OCI-LY7 (cell line): ENCODE data around the gene PKP1. TPM values are rescaled to one million over a fixed set of nuclear protein-coding genes. Genes with fewer than 3 reads are reported as not detected.

Source experiments
- BruUV-seq: library from RNA; stranded (reverse); fragments of 400-500 nt; replicated peaks from 2 replicates; lab custom pipeline; 2021; lab: Mats Ljungman, UMichigan
- CTCF ChIA-PET: fragments of 300-600 bp; sonication (Branson Sonifier 250); formaldehyde crosslinking; loops from one replicate; lab custom pipeline; 2022; ENCODE audit warnings: antibody characterized with exemption; ENCODE audit not compliant: unreplicated experiment; lab: Charles Lee
- POLR2A ChIA-PET: fragments of 300-600 bp; sonication (Branson Sonifier 250); formaldehyde crosslinking; loops from one replicate; lab custom pipeline; 2022; ENCODE audit warnings: antibody characterized with exemption; lab: Charles Lee
- DNase-seq: peaks from one replicate; pipeline ENCODE4 v3.0.0-alpha.2; 2015; ENCODE audit warnings: low spot score
- H2AFZ ChIP-seq: fragments of 200-600 bp; sonication (generic), shearing (Covaris generic); 2 replicates; pipeline ENCODE4 v1.6.1; 2014; ENCODE audit warnings: mild to moderate bottlenecking, antibody characterized with exemption, low read length, moderate library complexity
- H3K27ac ChIP-seq: fragments of 200-600 bp; sonication (generic); 2 replicates; pipeline ENCODE4 v1.5.1; 2014; ENCODE audit warnings: mixed run types, low read depth, mild to moderate bottlenecking, moderate library complexity, low read length, inconsistent platforms; ENCODE audit not compliant: poor library complexity, severe bottlenecking
- H3K36me3 ChIP-seq: fragments of 200-600 bp; sonication (generic); 2 replicates; pipeline ENCODE4 v1.6.1; 2014; ENCODE audit warnings: mild to moderate bottlenecking, antibody characterized with exemption, low read length, moderate library complexity, mixed read lengths; ENCODE audit not compliant: insufficient read depth
- H3K4me1 ChIP-seq: fragments of 200-600 bp; sonication (generic); 2 replicates; pipeline ENCODE4 v1.5.1; 2014; ENCODE audit warnings: mild to moderate bottlenecking, low read length; ENCODE audit not compliant: insufficient read depth, poor library complexity, severe bottlenecking
- H3K4me2 ChIP-seq: fragments of 200-600 bp; sonication (generic); 2 replicates; pipeline ENCODE4 v1.6.1; 2014; ENCODE audit warnings: mild to moderate bottlenecking, low read length
- H3K4me3 ChIP-seq: fragments of 200-600 bp; sonication (generic); 2 replicates; pipeline ENCODE4 v1.5.1; 2014; ENCODE audit warnings: mild to moderate bottlenecking, low read depth, low read length; ENCODE audit not compliant: poor library complexity, severe bottlenecking
- H3K79me2 ChIP-seq: fragments of 200-600 bp; sonication (generic); 2 replicates; pipeline ENCODE4 v1.6.1; 2016; ENCODE audit warnings: low read depth, mild to moderate bottlenecking, low read length, moderate library complexity, mixed read lengths; ENCODE audit not compliant: insufficient read depth
- H3K9me2 ChIP-seq: fragments of 200-600 bp; sonication (generic); 2 replicates; pipeline ENCODE4 v1.6.1; 2016; ENCODE audit warnings: mild to moderate bottlenecking, low read length, mixed read lengths; ENCODE audit not compliant: insufficient read depth
- H3K9me3 ChIP-seq: fragments of 200-600 bp; sonication (generic); 2 replicates; pipeline ENCODE4 v1.6.1; 2014; ENCODE audit warnings: mild to moderate bottlenecking, mixed run types, low read length, mixed read lengths
- H4K20me1 ChIP-seq: fragments of 200-600 bp; sonication (generic); 2 replicates; pipeline ENCODE4 v1.6.1; 2014; ENCODE audit warnings: mild to moderate bottlenecking, antibody characterized with exemption, low read length, moderate library complexity, mixed read lengths; ENCODE audit not compliant: insufficient read depth
- EZH2phosphoT487 ChIP-seq: fragments of 200-600 bp; sonication (generic); IDR thresholded peaks from 2 replicates; pipeline ENCODE4 v1.6.1; 2018; ENCODE audit warnings: low read depth, borderline replicate concordance, mild to moderate bottlenecking, mixed run types, antibody characterized with exemption, low read length, moderate library complexity, mixed read lengths
- intact Hi-C: fragments of 100-400 bp; cut with micrococcal nuclease; formaldehyde crosslinking; loops from one replicate; pipeline ENCODE4 v1.10.0; 2022; ENCODE audit not compliant: unreplicated experiment
- total RNA-seq, 2 experiments: library from RNA; depleted of rRNA in 1 of 2; stranded (reverse); fragments of >200 nt in 1 of 2; shearing (Covaris generic) in 1 of 2; gene quantifications; 2 replicates each; pipeline ENCODE4 v1.2.3, GENCODE V29; 2014 to 2022
- TF ChIP-seq, protein P1 (sequence below): fragments of 200-600 bp; sonication (generic); conservative IDR thresholded peaks from 2 replicates; pipeline ENCODE4 v1.5.1; 2014; ENCODE audit warnings: mild to moderate bottlenecking, antibody characterized with exemption, low read length, moderate library complexity, mixed read lengths

Gene PKP1
- total RNA-seq, 2 experiments from 2014 or later: not detected

DNA sequence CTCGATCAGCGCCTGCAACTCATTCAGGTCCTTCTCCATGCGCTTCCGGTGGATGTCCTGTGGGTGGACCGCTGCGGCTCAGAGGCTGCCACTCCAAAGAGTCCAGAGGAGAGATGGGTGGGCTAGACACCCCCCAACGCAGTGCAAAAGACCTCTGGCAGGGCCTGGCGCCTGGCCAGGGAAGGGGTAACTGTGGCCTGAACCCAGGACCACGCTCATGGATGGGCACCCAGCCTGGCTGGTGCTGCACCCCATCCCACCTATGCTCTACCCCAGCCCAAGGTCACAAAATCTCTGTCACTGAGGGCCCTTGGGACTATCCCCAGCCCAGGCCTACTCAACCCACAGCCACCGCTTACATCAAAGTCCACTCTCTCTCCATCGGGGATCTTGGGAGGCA, 81.9 kb downstream of the PKP1 start:
- Histone ChIP-seq H4K20me1 (no peaks in the 10 kb centered on the region), H3K36me3 (no peaks in the 10 kb centered on the region), H3K4me1 (no peaks in the 10 kb centered on the region), H3K79me2 (no peaks in the 10 kb centered on the region), H3K4me2 (no peak overlapping the region), H3K9me3 (no peaks in the 10 kb centered on the region), H3K4me3 (no peak overlapping the region), H2AFZ (no peak overlapping the region), H3K27ac (no peak overlapping the region), H3K9me2 (no peaks in the 10 kb centered on the region)
- ChIA-PET CTCF (no interaction called here), POLR2A (interaction anchor here (0.6 kb wide), 1 partner anchor 28 kb away, joined by 6 read pairs; no protein-coding TSS in a partner anchor)
- intact Hi-C loops: no loop called here
- BruUV-seq: no TSS peak
- DNase-seq: no peak
- no peak for TF ChIP-seq EZH2phosphoT487
- TF ChIP-seq, protein P1, sequence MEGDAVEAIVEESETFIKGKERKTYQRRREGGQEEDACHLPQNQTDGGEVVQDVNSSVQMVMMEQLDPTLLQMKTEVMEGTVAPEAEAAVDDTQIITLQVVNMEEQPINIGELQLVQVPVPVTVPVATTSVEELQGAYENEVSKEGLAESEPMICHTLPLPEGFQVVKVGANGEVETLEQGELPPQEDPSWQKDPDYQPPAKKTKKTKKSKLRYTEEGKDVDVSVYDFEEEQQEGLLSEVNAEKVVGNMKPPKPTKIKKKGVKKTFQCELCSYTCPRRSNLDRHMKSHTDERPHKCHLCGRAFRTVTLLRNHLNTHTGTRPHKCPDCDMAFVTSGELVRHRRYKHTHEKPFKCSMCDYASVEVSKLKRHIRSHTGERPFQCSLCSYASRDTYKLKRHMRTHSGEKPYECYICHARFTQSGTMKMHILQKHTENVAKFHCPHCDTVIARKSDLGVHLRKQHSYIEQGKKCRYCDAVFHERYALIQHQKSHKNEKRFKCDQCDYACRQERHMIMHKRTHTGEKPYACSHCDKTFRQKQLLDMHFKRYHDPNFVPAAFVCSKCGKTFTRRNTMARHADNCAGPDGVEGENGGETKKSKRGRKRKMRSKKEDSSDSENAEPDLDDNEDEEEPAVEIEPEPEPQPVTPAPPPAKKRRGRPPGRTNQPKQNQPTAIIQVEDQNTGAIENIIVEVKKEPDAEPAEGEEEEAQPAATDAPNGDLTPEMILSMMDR: no peak

DNA sequence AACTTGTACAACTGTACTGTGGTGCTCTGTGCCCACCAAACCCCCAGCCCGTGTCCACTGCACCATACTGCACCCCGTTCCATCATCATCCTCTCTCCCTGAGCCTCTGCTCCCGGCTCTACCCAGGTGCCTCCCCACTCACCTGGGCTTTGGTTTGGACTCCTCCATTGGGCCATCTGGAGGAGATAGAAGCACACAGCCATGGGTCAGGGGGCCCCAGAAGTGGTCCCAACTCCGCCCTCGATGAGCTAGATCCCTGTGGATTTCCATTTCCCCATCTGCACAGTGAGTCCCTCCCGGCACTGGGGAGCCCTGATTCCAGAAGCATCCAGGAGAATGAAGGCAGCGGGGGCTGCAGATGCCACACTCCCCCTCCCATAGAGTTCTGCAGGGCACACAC, 83.4 kb downstream of the PKP1 start:
- H4K20me1 ChIP-seq: no peaks in the 10 kb centered on the region
- no peaks in the 10 kb centered on the region for H3K9me2 ChIP-seq
- no peaks in the 10 kb centered on the region for H3K79me2 ChIP-seq
- no peaks in the 10 kb centered on the region for H3K4me1 ChIP-seq
- POLR2A ChIA-PET: no interaction called here
- H2AFZ ChIP-seq: no peak overlapping the region
- TF ChIP-seq, protein P1: no peak
- TF ChIP-seq EZH2phosphoT487: no peak
- no peaks in the 10 kb centered on the region for H3K36me3 ChIP-seq
- no peak overlapping the region for H3K27ac ChIP-seq
- CTCF ChIA-PET: no interaction called here
- no TSS peak for BruUV-seq
- no peak for DNase-seq
- intact Hi-C loops: no loop called here
- no peak overlapping the region for H3K4me3 ChIP-seq
- H3K4me2 ChIP-seq: no peak overlapping the region
- no peaks in the 10 kb centered on the region for H3K9me3 ChIP-seq

DNA sequence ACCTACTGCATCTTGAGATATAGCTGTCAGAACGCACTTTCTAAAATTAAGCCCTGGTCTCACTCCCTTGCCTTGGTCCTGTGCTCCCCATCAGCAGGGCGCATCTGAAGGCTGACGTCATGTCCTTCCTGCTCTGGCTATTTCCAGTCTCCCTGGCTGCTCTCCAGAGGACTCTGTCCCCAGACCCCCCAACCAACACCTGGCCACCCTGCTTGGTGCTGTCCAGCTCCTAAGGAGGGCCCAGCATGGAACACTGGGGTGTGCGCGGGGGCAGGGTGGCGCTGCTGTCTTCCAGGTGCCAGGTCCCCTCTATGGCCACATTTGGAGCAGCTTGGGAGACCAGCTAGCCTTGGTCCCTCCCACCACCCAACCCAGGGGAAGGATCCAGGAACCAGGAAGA, 85.9 kb downstream of the PKP1 start:
- H3K9me2 ChIP-seq: no peaks in the 10 kb centered on the region
- no peak for DNase-seq
- no peak overlapping the region for H3K27ac ChIP-seq
- H3K4me2 ChIP-seq: no peak overlapping the region
- intact Hi-C loops: no loop called here
- TF ChIP-seq EZH2phosphoT487: no peak
- TF ChIP-seq, protein P1: no peak
- H3K4me3 ChIP-seq: no peak overlapping the region
- BruUV-seq: no TSS peak
- H3K4me1 ChIP-seq: no peaks in the 10 kb centered on the region
- CTCF ChIA-PET: no interaction called here
- H3K9me3 ChIP-seq: no peaks in the 10 kb centered on the region
- no peaks in the 10 kb centered on the region for H3K79me2 ChIP-seq
- no peaks in the 10 kb centered on the region for H3K36me3 ChIP-seq
- POLR2A ChIA-PET: no interaction called here
- H4K20me1 ChIP-seq: no peaks in the 10 kb centered on the region
- no peak overlapping the region for H2AFZ ChIP-seq
